K562 (cell line): ENCODE results near the gene GP1BA. TPM values are rescaled to one million over a fixed set of nuclear protein-coding genes. Genes with fewer than 3 reads are reported as not detected.

Source experiments
- ASH1L ChIP-seq: fragments of 450-650 bp; IDR thresholded peaks from 2 replicates; pipeline ENCODE4 v1.6.1; 2018; ENCODE audit warnings: borderline replicate concordance, mild to moderate bottlenecking, low read depth; ENCODE audit not compliant: partially characterized antibody
- CREB1 ChIP-seq, 2 experiments: sonication (generic) in 1 of 2; formaldehyde crosslinking in 1 of 2; IDR thresholded peaks; 2 replicates each; pipeline versions ENCODE4 v1.6.1 to v1.8.0; 2012 to 2022; ENCODE audit warnings: inconsistent platforms in 1 of 2, mild to moderate bottlenecking in 1 of 2, missing genetic modification reagents in 1 of 2, moderate library complexity in 1 of 2
- DIDO1 ChIP-seq: fragments of 450-650 bp; IDR thresholded peaks from 2 replicates; pipeline ENCODE4 v1.6.1; 2016; ENCODE audit warnings: low read depth, missing biosample characterization, missing genetic modification characterization
- GTF2F1 ChIP-seq: IDR thresholded peaks from 2 replicates; pipeline ENCODE4 v1.6.1; 2011; ENCODE audit warnings: low read depth, low read length, improper control_type of control experiment
- HDAC3 ChIP-seq: fragments of 450-650 bp; IDR thresholded peaks from 2 replicates; pipeline ENCODE4 v1.6.1; 2018; ENCODE audit warnings: borderline replicate concordance, mild to moderate bottlenecking, moderate library complexity; ENCODE audit not compliant: partially characterized antibody
- HDAC6 ChIP-seq: IDR thresholded peaks from 2 replicates; pipeline ENCODE4 v1.6.1; 2012; ENCODE audit warnings: low read depth, mild to moderate bottlenecking, control low read depth, inconsistent platforms, low read length, moderate library complexity
- HLTF ChIP-seq: fragments of 450-650 bp; IDR thresholded peaks from 2 replicates; pipeline ENCODE4 v1.6.1; 2016
- NFATC3 ChIP-seq: fragments of 450-650 bp; IDR thresholded peaks from 2 replicates; pipeline ENCODE4 v1.6.1; 2017; ENCODE audit warnings: mild to moderate bottlenecking
- NR2C2 ChIP-seq, 2 experiments: fragments of 200-800 bp in 1 of 2; sonication (Bioruptor generic) in 1 of 2; sonication (generic) in 1 of 2; formaldehyde crosslinking in 1 of 2; IDR thresholded peaks; 2 replicates each; pipeline versions ENCODE4 v1.6.1 to v1.8.0; 2016 to 2022; ENCODE audit warnings: mild to moderate bottlenecking in 1 of 2, missing compliant biosample characterization in 1 of 2, missing genetic modification characterization in 1 of 2, missing genetic modification reagents in 1 of 2
- SUPT5H ChIP-seq: fragments of 450-650 bp; IDR thresholded peaks from 2 replicates; pipeline ENCODE4 v1.6.1; 2016
- TARDBP ChIP-seq: fragments of 450-650 bp; IDR thresholded peaks from 2 replicates; pipeline ENCODE4 v1.6.1; 2016
- TEAD1 ChIP-seq, 2 experiments: fragments of 450-650 bp in 1 of 2; sonication (generic) in 1 of 2; formaldehyde crosslinking; IDR thresholded peaks; 2 replicates each; pipeline versions ENCODE4 v1.4.0 to v1.8.0; 2020 to 2022; ENCODE audit warnings: mild to moderate bottlenecking in 2 of 2, missing genetic modification reagents in 1 of 2
- ZBTB7A ChIP-seq: IDR thresholded peaks from 2 replicates; pipeline ENCODE4 v1.6.1; 2011; ENCODE audit warnings: low read depth, mild to moderate bottlenecking, low read length, moderate library complexity, borderline replicate concordance; ENCODE audit not compliant: control insufficient read depth
- ZNF134 ChIP-seq: fragments of 250-450 bp; sonication (Bioruptor Pico); conservative IDR thresholded peaks from 2 replicates; pipeline ENCODE4 v1.4.0; 2020
- ZNF408 ChIP-seq: fragments of 250-450 bp; sonication (Bioruptor Pico); IDR thresholded peaks from 2 replicates; pipeline ENCODE4 v1.4.0; 2020; ENCODE audit warnings: low read depth, mild to moderate bottlenecking, moderate library complexity
- polyA plus RNA-seq, 8 experiments: library from polyadenylated mRNA; depleted of rRNA in 4 of 8; stranded (reverse) in 5 of 8; unstranded in 3 of 8; fragments of >200 nt; fragmentation: Nextera tagmentation in 2 of 8; fragmentation: Illumina TruSeq in 1 of 8; extraction: Ambion mirVana in 2 of 8; extraction: Trizol in 1 of 8; gene quantifications; 2 replicates each; pipeline versions ENCODE4 v1.2.1 to v1.2.3, GENCODE V29; 2011 to 2014; ENCODE audit warnings: inconsistent platforms in 1 of 8, missing spikeins in 1 of 8
- total RNA-seq, 7 experiments: library from RNA; depleted of rRNA in 6 of 7; stranded (reverse); fragments of >200 nt in 6 of 7; fragmentation: Illumina TruSeq in 2 of 7; extraction: Trizol in 2 of 7; gene quantifications; 2 replicates each; pipeline versions ENCODE4 v1.2.1 to v1.2.3, GENCODE V29; 2011 to 2021; ENCODE audit warnings: low replicate concordance in 1 of 7
- TF ChIP-seq, protein P1 (sequence below): fragments of 250-450 bp; sonication (Bioruptor Pico); IDR thresholded peaks from 2 replicates; pipeline ENCODE4 v1.4.0; 2020
- TF ChIP-seq, protein P2 (sequence below): IDR thresholded peaks from 2 replicates; pipeline ENCODE4 v1.6.1; 2016; ENCODE audit warnings: missing genetic modification characterization, missing compliant biosample characterization
- TF ChIP-seq, protein P3 (sequence below): fragments of 250-450 bp; sonication (Bioruptor Pico); IDR thresholded peaks from 2 replicates; pipeline ENCODE4 v1.4.0; 2020; ENCODE audit warnings: mild to moderate bottlenecking

Gene GP1BA
- total and polyA plus RNA-seq, 9 of the 15 experiments (the other 6 are each of a cell fraction or from before 2014, with no cell fraction given), result 0.01 TPM; not detected in 8

DNA sequence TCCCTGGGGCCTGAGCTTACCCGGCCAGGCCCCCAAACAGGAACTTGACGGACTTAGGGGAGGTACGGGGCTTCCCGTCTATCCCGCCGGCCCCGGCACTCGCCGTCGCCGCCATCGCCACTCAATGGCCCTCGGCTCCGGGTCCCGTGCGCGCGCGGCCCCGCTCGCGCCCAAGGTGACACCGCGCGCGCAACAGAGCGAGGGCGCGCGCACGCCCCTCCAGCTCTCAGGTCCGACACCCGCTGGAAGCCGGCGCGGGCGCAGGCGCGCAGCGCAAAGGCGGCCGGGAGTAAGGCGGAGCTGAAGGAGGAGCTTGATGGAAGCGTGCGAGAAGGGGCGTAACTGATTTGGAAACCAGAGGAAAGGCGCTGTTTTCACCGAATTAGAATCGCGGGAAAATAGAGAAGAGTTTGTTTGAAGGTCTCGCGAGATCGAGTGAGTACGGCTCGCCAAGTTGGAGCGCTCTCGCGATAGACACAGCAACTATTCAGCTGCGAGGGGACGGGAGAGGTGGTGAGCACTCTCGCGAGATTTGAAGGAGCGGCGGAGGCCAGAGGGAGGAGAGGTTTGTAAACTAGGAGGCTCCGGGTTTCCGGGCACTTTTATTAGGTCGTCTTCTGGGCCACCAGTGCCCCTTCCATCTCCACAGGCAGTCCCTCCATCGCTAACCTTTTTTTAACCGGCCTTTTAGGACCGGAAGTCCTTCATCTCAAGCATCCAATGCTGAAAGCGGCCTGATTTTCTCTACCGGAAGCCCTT is 7.9 kb downstream of the GP1BA start, which contains the start of the genes RNF167 and SLC25A11 (continued):
- peak in 1 of 2 experiments; percentile 51; a peak in 1 of 4 replicates for TF ChIP-seq TEAD1 (CRISPR knock-in tag; IDR thresholded peaks at IDR 0.05)
- peak; percentile 80 for TF ChIP-seq HDAC3
- TF ChIP-seq SUPT5H, result peak; percentile 74
- 0 out of 2 replicates have a peak, but pooled peaks have one; percentile 19 for TF ChIP-seq TARDBP
- TF ChIP-seq ZBTB7A, result peak; percentile 48; the same call in 1 of the 2 replicates
- TF ChIP-seq DIDO1 (tag), result peak; percentile 56; the same call in 1 of the 2 replicates
- 0 out of 2 replicates have a peak, but pooled peaks have one; percentile 32 for TF ChIP-seq ZNF134 (CRISPR knock-in tag)
- TF ChIP-seq, protein P1, sequence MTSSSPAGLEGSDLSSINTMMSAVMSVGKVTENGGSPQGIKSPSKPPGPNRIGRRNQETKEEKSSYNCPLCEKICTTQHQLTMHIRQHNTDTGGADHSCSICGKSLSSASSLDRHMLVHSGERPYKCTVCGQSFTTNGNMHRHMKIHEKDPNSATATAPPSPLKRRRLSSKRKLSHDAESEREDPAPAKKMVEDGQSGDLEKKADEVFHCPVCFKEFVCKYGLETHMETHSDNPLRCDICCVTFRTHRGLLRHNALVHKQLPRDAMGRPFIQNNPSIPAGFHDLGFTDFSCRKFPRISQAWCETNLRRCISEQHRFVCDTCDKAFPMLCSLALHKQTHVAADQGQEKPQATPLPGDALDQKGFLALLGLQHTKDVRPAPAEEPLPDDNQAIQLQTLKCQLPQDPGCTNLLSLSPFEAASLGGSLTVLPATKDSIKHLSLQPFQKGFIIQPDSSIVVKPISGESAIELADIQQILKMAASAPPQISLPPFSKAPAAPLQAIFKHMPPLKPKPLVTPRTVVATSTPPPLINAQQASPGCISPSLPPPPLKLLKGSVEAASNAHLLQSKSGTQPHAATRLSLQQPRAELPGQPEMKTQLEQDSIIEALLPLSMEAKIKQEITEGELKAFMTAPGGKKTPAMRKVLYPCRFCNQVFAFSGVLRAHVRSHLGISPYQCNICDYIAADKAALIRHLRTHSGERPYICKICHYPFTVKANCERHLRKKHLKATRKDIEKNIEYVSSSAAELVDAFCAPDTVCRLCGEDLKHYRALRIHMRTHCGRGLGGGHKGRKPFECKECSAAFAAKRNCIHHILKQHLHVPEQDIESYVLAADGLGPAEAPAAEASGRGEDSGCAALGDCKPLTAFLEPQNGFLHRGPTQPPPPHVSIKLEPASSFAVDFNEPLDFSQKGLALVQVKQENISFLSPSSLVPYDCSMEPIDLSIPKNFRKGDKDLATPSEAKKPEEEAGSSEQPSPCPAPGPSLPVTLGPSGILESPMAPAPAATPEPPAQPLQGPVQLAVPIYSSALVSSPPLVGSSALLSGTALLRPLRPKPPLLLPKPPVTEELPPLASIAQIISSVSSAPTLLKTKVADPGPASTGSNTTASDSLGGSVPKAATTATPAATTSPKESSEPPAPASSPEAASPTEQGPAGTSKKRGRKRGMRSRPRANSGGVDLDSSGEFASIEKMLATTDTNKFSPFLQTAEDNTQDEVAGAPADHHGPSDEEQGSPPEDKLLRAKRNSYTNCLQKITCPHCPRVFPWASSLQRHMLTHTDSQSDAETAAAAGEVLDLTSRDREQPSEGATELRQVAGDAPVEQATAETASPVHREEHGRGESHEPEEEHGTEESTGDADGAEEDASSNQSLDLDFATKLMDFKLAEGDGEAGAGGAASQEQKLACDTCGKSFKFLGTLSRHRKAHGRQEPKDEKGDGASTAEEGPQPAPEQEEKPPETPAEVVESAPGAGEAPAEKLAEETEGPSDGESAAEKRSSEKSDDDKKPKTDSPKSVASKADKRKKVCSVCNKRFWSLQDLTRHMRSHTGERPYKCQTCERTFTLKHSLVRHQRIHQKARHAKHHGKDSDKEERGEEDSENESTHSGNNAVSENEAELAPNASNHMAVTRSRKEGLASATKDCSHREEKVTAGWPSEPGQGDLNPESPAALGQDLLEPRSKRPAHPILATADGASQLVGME, result 0 out of 2 replicates have a peak, but pooled peaks have one; percentile 20
- TF ChIP-seq CREB1 (IDR thresholded peaks at IDR 0.05), result no peak
- TF ChIP-seq CREB1 (CRISPR knock-in tag; IDR thresholded peaks at IDR 0.05), result peak; percentile 14; the same call in 1 of the 2 replicates
- peak; percentile 54; the same call in 1 of the 2 replicates for TF ChIP-seq GTF2F1
- no peak for TF ChIP-seq HLTF
- no peak for TF ChIP-seq NR2C2 (CRISPR knock-in tag; IDR thresholded peaks at IDR 0.05)
- TF ChIP-seq NR2C2 (tag; IDR thresholded peaks at IDR 0.05), result peak; percentile 62; the same call in 1 of the 2 replicates
- TF ChIP-seq, protein P2, sequence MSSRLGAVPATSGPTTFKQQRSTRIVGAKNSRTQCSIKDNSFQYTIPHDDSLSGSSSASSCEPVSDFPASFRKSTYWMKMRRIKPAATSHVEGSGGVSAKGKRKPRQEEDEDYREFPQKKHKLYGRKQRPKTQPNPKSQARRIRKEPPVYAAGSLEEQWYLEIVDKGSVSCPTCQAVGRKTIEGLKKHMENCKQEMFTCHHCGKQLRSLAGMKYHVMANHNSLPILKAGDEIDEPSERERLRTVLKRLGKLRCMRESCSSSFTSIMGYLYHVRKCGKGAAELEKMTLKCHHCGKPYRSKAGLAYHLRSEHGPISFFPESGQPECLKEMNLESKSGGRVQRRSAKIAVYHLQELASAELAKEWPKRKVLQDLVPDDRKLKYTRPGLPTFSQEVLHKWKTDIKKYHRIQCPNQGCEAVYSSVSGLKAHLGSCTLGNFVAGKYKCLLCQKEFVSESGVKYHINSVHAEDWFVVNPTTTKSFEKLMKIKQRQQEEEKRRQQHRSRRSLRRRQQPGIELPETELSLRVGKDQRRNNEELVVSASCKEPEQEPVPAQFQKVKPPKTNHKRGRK (tag), result no peak
- TF ChIP-seq, protein P3, sequence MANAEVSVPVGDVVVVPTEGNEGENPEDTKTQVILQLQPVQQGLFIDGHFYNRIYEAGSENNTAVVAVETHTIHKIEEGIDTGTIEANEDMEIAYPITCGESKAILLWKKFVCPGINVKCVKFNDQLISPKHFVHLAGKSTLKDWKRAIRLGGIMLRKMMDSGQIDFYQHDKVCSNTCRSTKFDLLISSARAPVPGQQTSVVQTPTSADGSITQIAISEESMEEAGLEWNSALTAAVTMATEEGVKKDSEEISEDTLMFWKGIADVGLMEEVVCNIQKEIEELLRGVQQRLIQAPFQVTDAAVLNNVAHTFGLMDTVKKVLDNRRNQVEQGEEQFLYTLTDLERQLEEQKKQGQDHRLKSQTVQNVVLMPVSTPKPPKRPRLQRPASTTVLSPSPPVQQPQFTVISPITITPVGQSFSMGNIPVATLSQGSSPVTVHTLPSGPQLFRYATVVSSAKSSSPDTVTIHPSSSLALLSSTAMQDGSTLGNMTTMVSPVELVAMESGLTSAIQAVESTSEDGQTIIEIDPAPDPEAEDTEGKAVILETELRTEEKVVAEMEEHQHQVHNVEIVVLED (CRISPR knock-in tag), result peak; percentile 88
- no peak for TF ChIP-seq HDAC6
- no peak for TF ChIP-seq NFATC3
- TF ChIP-seq ASH1L, result peak; percentile 82
- no peak for TF ChIP-seq ZNF408 (CRISPR knock-in tag)
